WTC11 (cell line): Measurements from ENCODE around the gene MMUT.

Experiments used
- JUN ChIP-seq: sonication (generic); formaldehyde crosslinking; IDR thresholded peaks from 2 replicates; pipeline ENCODE4 v1.8.0; 2023; ENCODE audit warnings: mild to moderate bottlenecking, missing genetic modification reagents
- MYBL2 ChIP-seq: sonication (generic); formaldehyde crosslinking; IDR thresholded peaks from 2 replicates; pipeline ENCODE4 v1.8.1; 2023; ENCODE audit warnings: mild to moderate bottlenecking, moderate library complexity, missing genetic modification reagents
- RELA ChIP-seq: sonication (generic); formaldehyde crosslinking; IDR thresholded peaks from 2 replicates; pipeline ENCODE4 v1.8.1; 2022; ENCODE audit warnings: missing genetic modification reagents, mild to moderate bottlenecking, borderline replicate concordance
- ZNF671 ChIP-seq: fragments of 250-450 bp; sonication (Bioruptor Pico); IDR thresholded peaks from 2 replicates; pipeline ENCODE4 v1.8.0; 2021; ENCODE audit warnings: mild to moderate bottlenecking
- TF ChIP-seq, protein P1 (sequence below): fragments of 200-600 bp; IDR thresholded peaks from 2 replicates; pipeline ENCODE4 v1.8.0; 2022; ENCODE audit warnings: antibody characterized with exemption
- TF ChIP-seq, protein P2 (sequence below): sonication (generic); formaldehyde crosslinking; IDR thresholded peaks from 2 replicates; pipeline ENCODE4 v1.8.0; 2022; ENCODE audit warnings: mild to moderate bottlenecking, missing genetic modification reagents

DNA sequence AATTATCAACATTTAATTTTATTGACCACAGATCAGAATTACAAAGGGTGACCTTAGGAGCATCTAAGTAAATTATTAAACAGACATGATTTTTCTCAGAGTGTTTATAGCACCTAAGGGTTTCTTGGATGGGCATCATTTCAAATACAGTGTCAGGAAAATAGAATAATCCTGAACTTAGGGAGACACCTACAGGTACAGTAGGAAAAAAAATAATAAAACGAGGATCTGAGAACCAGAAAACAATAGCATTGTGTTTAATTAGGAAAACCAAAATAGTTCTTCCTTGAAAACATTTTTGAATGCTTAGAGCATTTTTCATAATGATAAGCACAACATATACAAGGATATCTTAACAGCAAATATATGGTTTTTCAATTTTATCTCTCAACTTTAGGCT lies 39.2 kb downstream of the MMUT start:
- TF ChIP-seq, protein P1, sequence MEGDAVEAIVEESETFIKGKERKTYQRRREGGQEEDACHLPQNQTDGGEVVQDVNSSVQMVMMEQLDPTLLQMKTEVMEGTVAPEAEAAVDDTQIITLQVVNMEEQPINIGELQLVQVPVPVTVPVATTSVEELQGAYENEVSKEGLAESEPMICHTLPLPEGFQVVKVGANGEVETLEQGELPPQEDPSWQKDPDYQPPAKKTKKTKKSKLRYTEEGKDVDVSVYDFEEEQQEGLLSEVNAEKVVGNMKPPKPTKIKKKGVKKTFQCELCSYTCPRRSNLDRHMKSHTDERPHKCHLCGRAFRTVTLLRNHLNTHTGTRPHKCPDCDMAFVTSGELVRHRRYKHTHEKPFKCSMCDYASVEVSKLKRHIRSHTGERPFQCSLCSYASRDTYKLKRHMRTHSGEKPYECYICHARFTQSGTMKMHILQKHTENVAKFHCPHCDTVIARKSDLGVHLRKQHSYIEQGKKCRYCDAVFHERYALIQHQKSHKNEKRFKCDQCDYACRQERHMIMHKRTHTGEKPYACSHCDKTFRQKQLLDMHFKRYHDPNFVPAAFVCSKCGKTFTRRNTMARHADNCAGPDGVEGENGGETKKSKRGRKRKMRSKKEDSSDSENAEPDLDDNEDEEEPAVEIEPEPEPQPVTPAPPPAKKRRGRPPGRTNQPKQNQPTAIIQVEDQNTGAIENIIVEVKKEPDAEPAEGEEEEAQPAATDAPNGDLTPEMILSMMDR = no peak
- TF ChIP-seq, protein P2, sequence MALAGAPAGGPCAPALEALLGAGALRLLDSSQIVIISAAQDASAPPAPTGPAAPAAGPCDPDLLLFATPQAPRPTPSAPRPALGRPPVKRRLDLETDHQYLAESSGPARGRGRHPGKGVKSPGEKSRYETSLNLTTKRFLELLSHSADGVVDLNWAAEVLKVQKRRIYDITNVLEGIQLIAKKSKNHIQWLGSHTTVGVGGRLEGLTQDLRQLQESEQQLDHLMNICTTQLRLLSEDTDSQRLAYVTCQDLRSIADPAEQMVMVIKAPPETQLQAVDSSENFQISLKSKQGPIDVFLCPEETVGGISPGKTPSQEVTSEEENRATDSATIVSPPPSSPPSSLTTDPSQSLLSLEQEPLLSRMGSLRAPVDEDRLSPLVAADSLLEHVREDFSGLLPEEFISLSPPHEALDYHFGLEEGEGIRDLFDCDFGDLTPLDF (CRISPR knock-in tag) = no peak
- TF ChIP-seq JUN = no peak
- no peak for TF ChIP-seq ZNF671
- no peak for TF ChIP-seq MYBL2
- TF ChIP-seq RELA (CRISPR knock-in tag) = no peak
